ENCODE results near the gene DLL1.
"Not testable (repeated sequence)": the region's sequence is repeated elsewhere in the genome, so short reads cannot be mapped to it uniquely, and the experiment has no call there.

DLL1 gene

DNA sequence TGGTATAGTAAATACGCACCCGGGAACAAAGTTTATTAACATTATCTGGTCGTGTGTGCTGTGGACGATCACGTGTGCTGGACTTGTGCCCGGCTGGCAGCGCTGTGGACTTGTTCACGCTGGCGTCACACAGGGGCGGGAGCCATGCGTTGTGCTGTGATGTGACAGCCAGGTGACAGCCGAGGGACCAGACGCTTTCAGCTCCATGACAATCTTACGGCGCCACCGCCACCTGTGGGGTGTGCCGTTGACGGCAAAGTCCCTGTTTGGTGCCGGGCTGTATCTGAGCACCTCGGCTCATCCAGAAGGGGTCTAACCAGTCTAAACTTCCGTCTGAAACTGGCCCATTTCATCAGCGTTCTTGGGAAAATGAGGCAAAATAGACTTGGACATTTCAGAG lies 25.2 kb downstream of the DLL1 start:
- no peak overlapping the region for H3K9ac ChIP-seq (ENCODE audit: low read length)
- peaks cover 13% of the 10 kb centered on the region; the same call in 1 of the 2 replicates for H3K4me1 ChIP-seq (ENCODE audit: control insufficient read depth, insufficient read depth, low read length)
- H3K27me3 ChIP-seq (ENCODE audit: control insufficient read depth, insufficient read depth, low read length) = no peaks in the 10 kb centered on the region
- no peak overlapping the region for H3K4me3 ChIP-seq (ENCODE audit: low read depth, low read length)
- no peak overlapping the region for H3K27ac ChIP-seq (ENCODE audit: low read depth, low read length)
- no peaks in the 10 kb centered on the region for H3K9me3 ChIP-seq (ENCODE audit: control insufficient read depth, insufficient read depth, low read depth, low read length)
- no peaks in the 10 kb centered on the region for H3K36me3 ChIP-seq (ENCODE audit: control insufficient read depth, insufficient read depth, low read length)

DNA sequence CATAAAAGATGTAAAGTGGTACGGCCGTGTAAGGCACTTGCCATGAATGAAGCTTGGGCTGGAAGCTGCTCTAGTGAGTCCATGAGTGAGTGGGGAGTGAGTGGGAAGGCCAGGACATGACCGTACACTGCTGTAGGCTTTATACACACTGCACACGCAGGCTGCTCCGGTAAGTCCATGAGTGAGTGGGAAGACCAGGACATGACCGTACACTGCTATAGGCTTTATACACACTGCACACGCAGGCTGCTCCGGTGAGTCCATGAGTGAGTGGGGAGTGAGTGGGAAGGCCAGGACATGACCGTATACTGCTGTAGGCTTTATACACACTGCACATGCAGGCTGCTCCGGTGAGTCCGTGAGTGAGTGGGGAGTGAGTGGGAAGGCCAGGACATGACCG lies 26.2 kb downstream of the DLL1 start:
- not testable (repeated sequence) for H3K4me3 ChIP-seq (ENCODE audit: low read depth, low read length); H3K27ac ChIP-seq (ENCODE audit: low read depth, low read length); H3K9ac ChIP-seq (ENCODE audit: low read length); H3K36me3 ChIP-seq (ENCODE audit: control insufficient read depth, insufficient read depth, low read length); H3K9me3 ChIP-seq (ENCODE audit: control insufficient read depth, insufficient read depth, low read depth, low read length); H3K27me3 ChIP-seq (ENCODE audit: control insufficient read depth, insufficient read depth, low read length)
- H3K4me1 ChIP-seq (ENCODE audit: control insufficient read depth, insufficient read depth, low read length) = peaks cover 12% of the 10 kb centered on the region; the same call in 1 of the 2 replicates

DNA sequence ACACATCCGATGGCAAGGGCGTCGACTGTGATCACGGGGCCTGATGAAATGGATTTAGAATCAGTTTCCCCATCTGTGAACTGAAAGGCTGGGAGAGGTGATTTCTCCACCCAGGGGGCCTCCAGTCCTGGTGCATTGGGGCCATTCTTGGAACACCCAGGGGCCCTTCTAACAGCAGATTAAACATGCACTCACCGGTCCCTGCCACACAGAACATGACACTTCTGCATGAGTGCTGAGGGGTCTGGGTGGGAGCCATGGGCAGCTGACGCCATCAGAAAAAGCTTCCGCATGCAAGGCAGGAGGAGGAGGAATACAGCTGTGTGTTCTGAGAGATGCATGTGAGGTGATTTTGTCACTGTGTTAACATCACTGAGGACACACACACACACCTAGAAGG lies 26.8 kb downstream of the DLL1 start:
- Histone ChIP-seq H3K36me3 (ENCODE audit: control insufficient read depth, insufficient read depth, low read length) (no peaks in the 10 kb centered on the region), H3K4me3 (ENCODE audit: low read depth, low read length) (no peak overlapping the region), H3K9ac (ENCODE audit: low read length) (no peak overlapping the region), H3K4me1 (ENCODE audit: control insufficient read depth, insufficient read depth, low read length) (peaks cover 7% of the 10 kb centered on the region; the same call in 1 of the 2 replicates), H3K9me3 (ENCODE audit: control insufficient read depth, insufficient read depth, low read depth, low read length) (no peaks in the 10 kb centered on the region), H3K27me3 (ENCODE audit: control insufficient read depth, insufficient read depth, low read length) (no peaks in the 10 kb centered on the region), H3K27ac (ENCODE audit: low read depth, low read length) (no peak overlapping the region)

DNA sequence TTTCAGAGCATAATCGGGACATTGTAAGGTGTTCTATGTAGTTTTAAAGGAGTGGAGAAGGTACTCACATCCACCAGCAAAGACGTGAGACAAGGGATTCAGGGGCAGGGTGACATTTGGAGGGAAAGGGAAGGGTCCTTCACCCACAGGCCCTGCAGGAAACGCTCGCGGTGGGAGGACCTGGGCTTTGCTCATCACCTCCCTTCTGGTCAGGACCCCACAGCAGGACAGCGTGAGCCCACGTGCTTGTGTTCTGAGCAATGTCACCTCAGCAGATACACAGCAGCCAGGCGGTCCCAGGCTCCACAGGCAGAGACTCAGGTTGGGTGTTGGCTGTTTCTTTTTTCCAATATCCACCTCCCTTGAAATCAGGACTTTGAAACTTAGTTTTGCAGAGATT lies 27.5 kb downstream of the DLL1 start:
- H3K27ac ChIP-seq (ENCODE audit: low read depth, low read length) = no peak overlapping the region
- H3K9me3 ChIP-seq (ENCODE audit: control insufficient read depth, insufficient read depth, low read depth, low read length) = no peaks in the 10 kb centered on the region
- H3K27me3 ChIP-seq (ENCODE audit: control insufficient read depth, insufficient read depth, low read length) = no peaks in the 10 kb centered on the region
- H3K4me3 ChIP-seq (ENCODE audit: low read depth, low read length) = no peak overlapping the region
- H3K9ac ChIP-seq (ENCODE audit: low read length) = no peak overlapping the region
- no peaks in the 10 kb centered on the region for H3K36me3 ChIP-seq (ENCODE audit: control insufficient read depth, insufficient read depth, low read length)
- peaks cover 7% of the 10 kb centered on the region; the same call in 1 of the 2 replicates for H3K4me1 ChIP-seq (ENCODE audit: control insufficient read depth, insufficient read depth, low read length)

DNA sequence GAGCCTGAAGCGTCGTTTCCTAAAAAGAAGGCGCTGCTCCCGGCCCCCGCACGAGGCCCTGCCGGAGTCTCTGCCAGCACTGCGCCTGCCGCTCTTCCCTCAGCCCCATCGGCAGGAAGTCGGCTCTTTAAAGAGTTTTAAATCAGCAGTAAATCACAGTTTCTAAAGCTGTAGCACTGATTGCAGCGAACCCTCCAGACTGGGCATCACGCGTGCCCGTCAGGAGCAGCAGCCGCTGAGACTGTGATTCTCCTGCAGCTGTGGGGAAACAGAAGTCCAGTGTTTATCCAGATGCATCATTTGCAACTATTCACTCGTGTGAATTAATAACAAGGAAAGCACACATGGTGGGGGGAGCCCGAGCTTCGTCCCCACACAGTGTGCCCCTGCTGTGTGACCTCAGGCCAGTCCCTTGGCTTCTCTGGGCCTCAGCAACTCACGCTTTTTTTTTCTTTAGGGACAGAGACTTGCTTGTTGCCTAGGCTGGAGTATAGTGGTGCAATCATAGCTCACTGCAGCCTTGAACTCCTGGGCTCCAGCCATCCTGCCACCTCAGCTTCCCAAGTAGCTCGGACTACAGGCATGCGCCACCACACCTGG lies 28.3 kb downstream of the DLL1 start:
- Histone ChIP-seq H3K4me3 (ENCODE audit: low read depth, low read length) (no peak overlapping the region), H3K27me3 (ENCODE audit: control insufficient read depth, insufficient read depth, low read length) (no peaks in the 10 kb centered on the region), H3K27ac (ENCODE audit: low read depth, low read length) (no peak overlapping the region), H3K9me3 (ENCODE audit: control insufficient read depth, insufficient read depth, low read depth, low read length) (no peaks in the 10 kb centered on the region), H3K4me1 (ENCODE audit: control insufficient read depth, insufficient read depth, low read length) (peaks cover 7% of the 10 kb centered on the region; the same call in 1 of the 2 replicates), H3K36me3 (ENCODE audit: control insufficient read depth, insufficient read depth, low read length) (no peaks in the 10 kb centered on the region), H3K9ac (ENCODE audit: low read length) (no peak overlapping the region)

DNA sequence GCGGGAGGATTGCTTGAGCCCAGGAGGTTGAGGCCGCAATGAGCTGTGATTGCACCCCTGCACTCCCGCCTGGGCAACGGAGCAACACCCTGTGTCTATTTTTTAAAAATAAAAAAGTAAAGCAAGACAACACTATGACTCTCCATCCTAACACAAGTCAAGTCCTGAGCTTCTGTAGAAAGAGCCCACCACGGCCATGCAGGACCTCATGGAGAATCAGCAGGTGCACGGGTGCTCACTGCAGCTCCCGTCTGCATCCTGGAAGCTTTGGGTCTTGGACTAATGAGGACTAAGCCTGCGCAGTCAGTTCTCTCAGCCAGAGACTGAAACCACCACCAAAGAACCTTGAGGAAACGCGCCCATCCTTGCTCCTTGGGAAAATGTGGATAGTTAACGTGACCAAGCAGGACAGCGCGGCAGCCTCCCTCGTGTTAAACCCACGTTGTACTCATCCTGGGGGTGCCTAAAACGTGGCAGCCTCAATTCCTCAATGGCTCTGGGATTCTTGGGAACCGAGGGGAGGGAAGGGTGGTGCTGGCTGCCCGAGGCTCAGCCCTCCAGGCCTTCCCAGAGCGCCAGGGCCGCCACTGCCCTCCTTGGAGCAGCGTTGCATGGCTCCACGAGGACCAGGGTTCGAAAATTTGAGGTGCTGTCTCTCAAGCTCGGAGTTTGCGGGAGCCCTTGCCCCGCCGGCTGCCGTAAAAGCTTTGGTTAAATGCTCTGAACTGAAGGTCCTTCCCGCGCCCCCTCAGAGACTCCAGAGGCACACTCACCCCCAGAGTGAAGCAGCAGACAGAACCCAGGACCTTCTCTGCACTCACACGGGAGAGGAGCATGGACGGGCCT lies 29.0 kb downstream of the DLL1 start:
- Histone ChIP-seq H3K9ac (ENCODE audit: low read length) (no peak overlapping the region), H3K4me3 (ENCODE audit: low read depth, low read length) (no peak overlapping the region), H3K9me3 (ENCODE audit: control insufficient read depth, insufficient read depth, low read depth, low read length) (no peaks in the 10 kb centered on the region)

DNA sequence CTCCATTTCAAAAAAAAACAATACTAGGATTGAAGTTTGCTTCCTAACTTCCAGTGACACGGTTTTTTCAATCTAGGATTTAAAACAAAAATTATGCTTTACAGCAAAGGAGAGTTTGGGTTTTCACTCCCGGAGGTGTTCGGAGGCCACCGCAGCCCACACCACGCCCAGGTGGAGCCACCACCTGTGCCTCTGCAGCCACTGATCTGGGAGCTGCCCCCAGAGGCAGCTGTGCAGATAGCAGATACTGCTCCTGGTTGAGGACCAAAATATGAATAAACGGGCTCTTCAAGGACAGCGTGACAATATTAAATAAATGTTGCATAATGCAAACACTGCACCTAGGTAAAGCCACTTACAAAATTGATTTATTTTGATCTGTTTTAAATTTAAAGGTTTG lies 30.2 kb downstream of the DLL1 start:
- Histone ChIP-seq H3K27ac (ENCODE audit: low read depth, low read length) (no peak overlapping the region), H3K9ac (ENCODE audit: low read length) (no peak overlapping the region), H3K4me1 (ENCODE audit: control insufficient read depth, insufficient read depth, low read length) (no peaks in the 10 kb centered on the region), H3K27me3 (ENCODE audit: control insufficient read depth, insufficient read depth, low read length) (no peaks in the 10 kb centered on the region), H3K9me3 (ENCODE audit: control insufficient read depth, insufficient read depth, low read depth, low read length) (no peaks in the 10 kb centered on the region), H3K4me3 (ENCODE audit: low read depth, low read length) (no peak overlapping the region), H3K36me3 (ENCODE audit: control insufficient read depth, insufficient read depth, low read length) (no peaks in the 10 kb centered on the region)

More for the DNA sequence above, 29.0 kb downstream of the DLL1 start:
- Histone ChIP-seq H3K4me1 (ENCODE audit: control insufficient read depth, insufficient read depth, low read length) (peaks cover 7% of the 10 kb centered on the region; the same call in 1 of the 2 replicates), H3K27me3 (ENCODE audit: control insufficient read depth, insufficient read depth, low read length) (no peaks in the 10 kb centered on the region), H3K36me3 (ENCODE audit: control insufficient read depth, insufficient read depth, low read length) (no peaks in the 10 kb centered on the region), H3K27ac (ENCODE audit: low read depth, low read length) (no peak overlapping the region)

DNA sequence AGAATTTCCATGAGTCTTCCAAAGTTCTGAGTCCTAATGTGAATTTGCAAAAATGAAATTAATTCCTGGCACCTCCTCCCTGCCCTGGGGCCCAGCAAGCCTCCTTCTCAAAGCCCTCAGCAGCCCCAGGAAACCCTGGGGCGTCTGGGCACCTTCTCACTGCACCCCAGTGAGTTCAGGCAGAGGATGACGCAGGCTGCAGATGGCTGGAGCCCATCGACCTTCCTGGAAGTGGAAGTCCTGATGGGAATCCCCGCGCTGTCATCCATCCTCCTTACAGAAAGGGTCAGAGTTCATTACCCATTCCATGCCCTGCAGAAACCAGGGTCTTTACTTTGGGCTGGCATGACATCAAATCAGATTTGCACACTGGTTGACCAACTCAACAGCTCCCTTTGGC lies 31.6 kb downstream of the DLL1 start:
- Histone ChIP-seq H3K27ac (ENCODE audit: low read depth, low read length) (no peak overlapping the region), H3K9ac (ENCODE audit: low read length) (no peak overlapping the region), H3K4me1 (ENCODE audit: control insufficient read depth, insufficient read depth, low read length) (no peaks in the 10 kb centered on the region), H3K9me3 (ENCODE audit: control insufficient read depth, insufficient read depth, low read depth, low read length) (no peaks in the 10 kb centered on the region), H3K4me3 (ENCODE audit: low read depth, low read length) (no peak overlapping the region), H3K27me3 (ENCODE audit: control insufficient read depth, insufficient read depth, low read length) (no peaks in the 10 kb centered on the region), H3K36me3 (ENCODE audit: control insufficient read depth, insufficient read depth, low read length) (no peaks in the 10 kb centered on the region)

DNA sequence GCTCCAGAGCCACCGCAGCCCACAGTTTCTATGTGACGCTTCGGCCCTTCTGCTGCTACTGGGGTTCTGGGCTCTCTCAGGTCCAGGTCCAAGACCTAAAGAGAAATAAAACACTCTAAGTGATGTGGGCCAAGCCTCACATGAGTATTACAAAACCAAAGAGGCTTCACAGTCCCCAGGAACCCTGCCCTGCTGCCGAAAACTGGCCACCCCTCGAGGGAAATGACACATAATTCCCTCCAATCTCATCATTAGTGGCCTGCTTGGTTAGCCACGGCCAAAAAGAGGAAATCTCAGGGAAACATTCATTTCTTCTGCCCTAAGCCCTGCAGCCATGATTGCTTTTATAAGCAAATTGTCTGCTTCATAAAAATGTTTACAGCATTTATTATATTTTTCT lies 32.5 kb downstream of the DLL1 start:
- H3K36me3 ChIP-seq (ENCODE audit: control insufficient read depth, insufficient read depth, low read length) = no peaks in the 10 kb centered on the region
- H3K27me3 ChIP-seq (ENCODE audit: control insufficient read depth, insufficient read depth, low read length) = no peaks in the 10 kb centered on the region
- H3K4me1 ChIP-seq (ENCODE audit: control insufficient read depth, insufficient read depth, low read length) = no peaks in the 10 kb centered on the region
- no peak overlapping the region for H3K27ac ChIP-seq (ENCODE audit: low read depth, low read length)
- no peak overlapping the region for H3K9ac ChIP-seq (ENCODE audit: low read length)
- no peaks in the 10 kb centered on the region for H3K9me3 ChIP-seq (ENCODE audit: control insufficient read depth, insufficient read depth, low read depth, low read length)
- no peak overlapping the region for H3K4me3 ChIP-seq (ENCODE audit: low read depth, low read length)

DNA sequence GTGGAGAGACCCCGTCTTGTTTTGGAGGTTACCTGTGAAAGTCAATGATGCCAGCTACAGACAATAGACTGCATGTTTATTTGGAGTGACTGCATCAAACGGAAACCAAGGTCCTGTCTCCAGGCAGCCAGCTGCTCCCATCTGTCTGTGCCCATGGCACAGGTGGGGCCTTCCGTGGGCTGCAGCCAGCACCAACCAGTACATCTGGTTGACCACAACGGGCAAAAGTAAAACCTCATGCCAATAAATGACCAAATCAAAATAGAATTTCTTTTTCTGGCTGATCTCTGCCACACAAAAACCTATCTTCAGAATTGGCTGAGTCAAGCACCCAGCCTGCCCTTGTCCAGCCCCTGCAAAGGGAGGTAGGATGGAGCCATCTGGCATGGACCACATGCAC lies 33.5 kb downstream of the DLL1 start:
- Histone ChIP-seq H3K36me3 (ENCODE audit: control insufficient read depth, insufficient read depth, low read length) (no peaks in the 10 kb centered on the region), H3K27ac (ENCODE audit: low read depth, low read length) (no peak overlapping the region), H3K4me1 (ENCODE audit: control insufficient read depth, insufficient read depth, low read length) (no peaks in the 10 kb centered on the region), H3K9ac (ENCODE audit: low read length) (no peak overlapping the region), H3K27me3 (ENCODE audit: control insufficient read depth, insufficient read depth, low read length) (no peaks in the 10 kb centered on the region), H3K4me3 (ENCODE audit: low read depth, low read length) (no peak overlapping the region), H3K9me3 (ENCODE audit: control insufficient read depth, insufficient read depth, low read depth, low read length) (no peaks in the 10 kb centered on the region)

DNA sequence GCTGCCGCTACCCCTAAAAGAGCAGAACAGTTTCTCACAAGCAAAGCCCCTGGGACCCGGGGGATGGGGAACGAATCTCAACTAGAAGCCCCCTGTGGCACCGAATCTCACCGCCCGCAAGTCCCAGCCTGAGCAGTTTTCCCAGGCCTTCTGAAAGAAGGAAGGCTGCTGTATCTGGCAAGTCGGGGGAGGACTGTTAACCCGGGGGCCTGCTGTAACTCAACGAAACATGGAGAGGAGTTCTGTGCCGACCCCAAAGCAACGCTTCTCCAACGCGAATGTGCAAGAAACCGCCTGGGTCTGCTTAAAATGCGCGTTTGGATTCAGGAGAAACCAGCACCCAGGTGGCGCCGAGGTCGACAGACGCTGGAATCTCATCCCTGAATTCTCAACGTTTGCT lies 34.2 kb downstream of the DLL1 start:
- H3K36me3 ChIP-seq (ENCODE audit: control insufficient read depth, insufficient read depth, low read length) = no peaks in the 10 kb centered on the region
- no peaks in the 10 kb centered on the region for H3K27me3 ChIP-seq (ENCODE audit: control insufficient read depth, insufficient read depth, low read length)
- no peak overlapping the region for H3K9ac ChIP-seq (ENCODE audit: low read length)
- no peak overlapping the region for H3K4me3 ChIP-seq (ENCODE audit: low read depth, low read length)
- no peaks in the 10 kb centered on the region for H3K4me1 ChIP-seq (ENCODE audit: control insufficient read depth, insufficient read depth, low read length)
- no peak overlapping the region for H3K27ac ChIP-seq (ENCODE audit: low read depth, low read length)
- H3K9me3 ChIP-seq (ENCODE audit: control insufficient read depth, insufficient read depth, low read depth, low read length) = no peaks in the 10 kb centered on the region
